Caki2 (cell line): ENCODE results near the gene CHPF. TPM values are rescaled to one million over a fixed set of nuclear protein-coding genes. Genes with fewer than 3 reads are reported as not detected.
A peak's percentile ranks its signal among the peaks of the same experiment; 100 is the strongest.

Experiments used
- DNase-seq: peaks from one replicate; pipeline ENCODE4 v3.0.0-alpha.2; 2015; ENCODE audit warnings: low read depth
- in situ Hi-C: cut with HindIII; loops from 2 replicates; pipeline ENCODE4 v1.10.0; 2016; ENCODE audit warnings: low sequenced_read_pairs, low pct_unique_long_range_greater_than_20kb, mixed read lengths
- total RNA-seq: library from RNA; depleted of rRNA; stranded (reverse); fragments of >200 nt; shearing (Covaris generic); gene quantifications from 2 replicates; pipeline ENCODE4 v1.2.3, GENCODE V29; 2014; ENCODE audit warnings: low replicate concordance

Gene CHPF
- total RNA-seq, 1 experiment from 2014 or later: 78.8 TPM

GRCh38 chr2:219522111-219523030, 21.2 kb downstream of the CHPF start:
- no peak for DNase-seq
- in situ Hi-C loops: no loop called here

- in situ Hi-C loops: no loop called here
- peak; percentile 58 for DNase-seq
Observed at GRCh38 chr2:219521066-219521880, 22.3 kb downstream of the CHPF start.

- in situ Hi-C loops: no loop called here
- DNase-seq: no peak
Observed at GRCh38 chr2:219520079-219520478, 23.5 kb downstream of the CHPF start.

GRCh38 chr2:219519526-219519916, 24.1 kb downstream of the CHPF start:
- no peak for DNase-seq
- in situ Hi-C loops: no loop called here

GRCh38 chr2:219517954-219518778, 25.4 kb downstream of the CHPF start:
- in situ Hi-C loops: no loop called here
- no peak for DNase-seq

GRCh38 chr2:219516888-219517287, 26.7 kb downstream of the CHPF start:
- in situ Hi-C loops: no loop called here
- DNase-seq: no peak

GRCh38 chr2:219515874-219516629, 27.6 kb downstream of the CHPF start:
- in situ Hi-C loops: no loop called here
- DNase-seq: no peak

- DNase-seq: no peak
- in situ Hi-C loops: no loop called here
Observed at GRCh38 chr2:219514836-219515235, 28.8 kb downstream of the CHPF start.

- no peak for DNase-seq
- in situ Hi-C loops: no loop called here
Observed at GRCh38 chr2:219514196-219514761, 29.3 kb downstream of the CHPF start, which contains the start of gene ASIC4. ASIC4 (plus strand) TSS chr2:219514482; CDS start chr2:219514725, 243 bp downstream.

- DNase-seq: no peak
- in situ Hi-C loops: no loop called here
Observed at GRCh38 chr2:219513787-219514186, 29.8 kb downstream of the CHPF start.

- in situ Hi-C loops: no loop called here
- no peak for DNase-seq
Observed at GRCh38 chr2:219512524-219513216, 30.9 kb downstream of the CHPF start.

- in situ Hi-C loops: no loop called here
Observed at GRCh38 chr2:219511547-219512325, 31.9 kb downstream of the CHPF start.

GRCh38 chr2:219510512-219511135, 33.0 kb downstream of the CHPF start:
- in situ Hi-C loops: no loop called here
- DNase-seq: no peak

More at GRCh38 chr2:219511547-219512325, 31.9 kb downstream of the CHPF start:
- DNase-seq: no peak

- in situ Hi-C loops: no loop called here
- DNase-seq: peak; percentile 29
Observed at GRCh38 chr2:219509780-219510511, 33.7 kb downstream of the CHPF start.
